Medulla oblongata (tissue), 1 donor: ENCODE measurements around the gene TUSC2.
A peak's percentile ranks its signal among the peaks of the same experiment; 100 is the strongest.

ENCODE experiments used
- DNase-seq: peaks from one replicate; pipeline ENCODE4 v3.0.0-alpha.2; 2015; ENCODE audit errors: extremely low spot score

Gene TUSC2

GRCh38 chr3:50336452-50337174 lies 8.6 kb upstream of the TUSC2 start:
- no peak for DNase-seq

DNA sequence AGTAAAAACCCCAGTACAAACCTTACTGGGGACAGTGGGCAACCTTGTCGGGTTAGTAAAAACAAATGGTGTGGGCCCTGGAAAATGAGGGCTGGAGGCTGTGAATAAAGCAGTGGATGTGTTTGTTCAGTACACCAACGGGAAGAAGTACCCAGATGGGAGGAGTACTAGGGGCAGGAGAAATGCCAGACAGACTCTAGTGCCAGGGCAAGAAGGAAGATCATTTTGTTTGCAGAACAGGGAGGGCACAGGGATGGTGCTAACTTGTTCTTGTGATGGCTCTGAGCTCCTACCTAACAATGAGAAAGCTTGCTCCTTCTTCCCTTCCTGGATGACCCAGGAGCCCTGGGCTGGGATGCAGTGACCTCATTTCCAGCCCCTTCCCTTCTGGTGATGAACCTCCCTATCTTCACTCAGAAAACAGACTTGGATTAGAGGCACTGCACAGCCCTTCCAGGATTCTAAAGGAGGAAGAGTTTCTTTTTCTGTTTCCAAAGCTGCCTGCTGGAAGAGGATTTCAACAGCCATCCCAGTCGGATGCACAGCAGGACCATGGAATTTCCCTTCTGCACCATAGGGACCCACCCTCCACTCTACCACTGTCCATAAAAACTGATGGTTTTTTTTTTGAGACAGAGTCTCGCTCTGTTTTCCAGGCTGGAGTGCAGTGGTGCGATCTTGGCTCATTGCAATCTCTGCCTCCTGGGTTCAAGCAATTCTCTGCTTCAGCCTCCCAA lies 6.5 kb upstream of the TUSC2 start:
- DNase-seq: no peak

- no peak for DNase-seq
Observed at GRCh38 chr3:50333744-50334328, 5.8 kb upstream of the TUSC2 start.

- no peak for DNase-seq
Observed at GRCh38 chr3:50331364-50331907, 3.4 kb upstream of the TUSC2 start.

GRCh38 chr3:50330330-50330729 lies 2.3 kb upstream of the TUSC2 start:
- DNase-seq: no peak

DNA sequence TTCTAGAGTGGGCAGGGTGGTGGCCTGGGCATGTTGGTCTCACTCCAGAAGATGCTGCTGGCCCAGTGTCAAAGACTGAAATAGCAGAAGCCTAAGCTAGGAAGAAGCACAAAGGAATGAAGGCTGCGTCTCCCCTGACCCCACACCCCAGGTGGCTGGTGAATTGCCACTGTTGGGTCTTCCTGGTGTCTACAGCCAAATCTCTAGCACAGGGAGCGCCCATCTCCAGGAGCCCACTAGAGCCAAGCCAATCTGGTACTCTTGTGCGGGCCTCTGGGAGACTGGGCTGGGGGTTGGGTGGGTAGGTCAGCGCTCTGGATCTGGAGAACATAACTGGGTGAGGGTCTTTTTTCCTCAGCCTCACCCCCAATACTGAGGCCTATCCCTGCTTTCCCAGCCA lies 894 bp downstream of the TUSC2 start:
- no peak for DNase-seq

- DNase-seq: no peak
Observed at GRCh38 chr3:50326182-50326541, 1.9 kb downstream of the TUSC2 start.

DNA sequence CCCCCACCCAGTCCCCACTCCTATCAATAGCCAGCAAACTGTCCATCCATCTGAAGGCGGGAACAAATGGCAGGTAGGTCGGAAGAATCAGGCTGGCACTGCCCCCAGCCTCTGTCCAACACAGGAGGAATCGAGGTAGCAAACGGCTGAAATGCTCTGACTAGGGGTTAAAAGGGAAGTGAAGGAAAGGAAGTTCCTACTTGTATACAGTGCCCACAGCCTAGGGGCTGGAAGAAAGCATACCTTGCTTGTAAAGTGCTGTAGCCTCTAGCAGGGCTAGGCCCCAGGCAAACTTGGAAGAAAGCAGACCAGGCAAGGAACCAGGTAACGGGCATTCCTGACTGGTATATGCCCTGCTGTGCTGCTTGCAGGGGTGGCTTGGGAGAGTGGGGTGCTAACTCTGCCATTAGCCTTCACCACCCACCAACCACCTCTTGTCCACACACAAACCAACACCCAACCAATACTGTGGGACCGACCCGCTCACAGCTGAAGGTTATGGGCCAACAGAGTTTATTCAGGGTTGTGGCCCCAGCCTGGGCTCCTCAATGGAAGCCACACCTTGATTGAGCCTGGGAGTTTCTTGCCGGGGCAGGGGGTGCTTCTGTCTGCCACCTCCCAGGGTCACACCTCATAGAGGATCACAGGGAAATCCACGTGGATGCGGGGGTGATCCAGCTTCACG lies 2.4 kb downstream of the TUSC2 start:
- DNase-seq: no peak

GRCh38 chr3:50325113-50325480 lies 2.9 kb downstream of the TUSC2 start:
- no peak for DNase-seq

- peak; percentile 81 for DNase-seq
Observed at GRCh38 chr3:50324351-50325112, 3.5 kb downstream of the TUSC2 start.

DNA sequence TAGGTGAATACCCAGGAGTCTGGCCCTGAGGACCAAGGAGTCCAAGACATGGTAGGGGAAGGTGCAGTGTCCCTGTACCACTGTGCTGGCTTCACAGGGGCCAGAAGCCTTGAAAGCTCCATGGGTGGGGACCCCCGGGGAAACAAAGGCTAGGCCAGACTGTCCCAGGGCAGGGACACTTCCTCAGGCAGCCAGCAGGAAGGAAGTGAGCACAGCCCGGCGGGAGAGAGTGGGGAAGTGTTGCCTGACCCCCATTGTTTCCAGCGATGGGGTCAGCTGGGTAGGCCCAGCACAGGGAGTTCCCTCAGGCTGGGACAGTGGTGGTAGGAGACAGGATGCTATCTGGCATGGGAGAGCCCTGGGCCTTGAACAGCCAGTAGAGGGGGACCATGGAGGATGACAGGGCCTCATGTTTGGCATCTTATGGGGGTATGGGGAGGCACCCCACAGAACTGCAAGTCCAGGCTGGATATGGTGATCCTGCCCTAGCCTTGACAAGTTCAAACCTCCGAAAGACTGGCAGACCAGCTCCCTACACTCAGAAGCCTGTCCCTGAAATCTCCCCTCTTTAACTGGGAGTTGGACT lies 4.3 kb downstream of the TUSC2 start:
- DNase-seq: no peak

GRCh38 chr3:50323092-50323600 lies 4.9 kb downstream of the TUSC2 start:
- no peak for DNase-seq

GRCh38 chr3:50322386-50323091 lies 5.5 kb downstream of the TUSC2 start, which contains the start of gene HYAL2:
TSS of gene HYAL2 (minus strand) at chr3:50322745. CDS start at chr3:50320489, 2,256 bp downstream.
- no peak for DNase-seq

GRCh38 chr3:50322115-50322385 lies 6.0 kb downstream of the TUSC2 start:
- no peak for DNase-seq

GRCh38 chr3:50321336-50322114 lies 6.5 kb downstream of the TUSC2 start:
- DNase-seq: peak; percentile 90

- peak; percentile 92 for DNase-seq
Observed at GRCh38 chr3:50320853-50321335, 7.1 kb downstream of the TUSC2 start.

DNA sequence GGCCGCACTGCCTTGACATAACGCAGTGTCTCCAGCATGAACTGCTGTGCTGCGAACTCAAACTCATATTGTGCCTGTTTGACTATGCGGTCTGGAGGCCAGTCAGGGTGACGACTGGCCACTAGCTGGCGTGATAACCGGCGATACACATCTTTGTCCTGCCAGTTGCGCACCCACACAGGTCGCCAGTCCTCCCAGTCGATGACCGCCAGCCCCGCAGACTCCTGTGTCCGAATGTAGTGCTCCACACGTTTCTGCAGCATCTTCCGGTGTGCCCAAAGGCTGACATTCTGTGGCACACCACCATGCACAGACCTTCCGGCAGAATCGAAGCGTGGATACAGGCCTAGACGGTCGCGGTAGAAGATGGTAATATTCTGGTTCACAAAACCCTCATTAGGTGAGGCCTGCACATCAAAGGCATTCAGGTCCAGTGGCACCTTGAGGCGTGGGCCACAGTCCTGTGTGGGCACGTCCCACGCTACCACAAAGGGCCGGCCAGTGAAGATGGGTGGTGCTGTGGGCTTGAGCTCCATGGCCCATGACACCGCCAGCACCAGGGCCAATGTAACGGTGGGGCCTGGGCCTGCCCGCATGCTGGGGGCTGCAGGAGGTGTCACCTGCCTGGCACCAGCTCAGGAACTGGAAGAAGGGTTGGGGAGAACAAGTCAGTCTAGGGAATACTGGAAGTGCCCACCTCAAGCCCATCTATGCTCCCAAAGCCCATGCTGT lies 8.0 kb downstream of the TUSC2 start:
- DNase-seq: no peak

GRCh38 chr3:50319181-50319893 lies 8.7 kb downstream of the TUSC2 start:
- DNase-seq: no peak
